ENCODE data around the gene DGKB.

Gene DGKB

DNA sequence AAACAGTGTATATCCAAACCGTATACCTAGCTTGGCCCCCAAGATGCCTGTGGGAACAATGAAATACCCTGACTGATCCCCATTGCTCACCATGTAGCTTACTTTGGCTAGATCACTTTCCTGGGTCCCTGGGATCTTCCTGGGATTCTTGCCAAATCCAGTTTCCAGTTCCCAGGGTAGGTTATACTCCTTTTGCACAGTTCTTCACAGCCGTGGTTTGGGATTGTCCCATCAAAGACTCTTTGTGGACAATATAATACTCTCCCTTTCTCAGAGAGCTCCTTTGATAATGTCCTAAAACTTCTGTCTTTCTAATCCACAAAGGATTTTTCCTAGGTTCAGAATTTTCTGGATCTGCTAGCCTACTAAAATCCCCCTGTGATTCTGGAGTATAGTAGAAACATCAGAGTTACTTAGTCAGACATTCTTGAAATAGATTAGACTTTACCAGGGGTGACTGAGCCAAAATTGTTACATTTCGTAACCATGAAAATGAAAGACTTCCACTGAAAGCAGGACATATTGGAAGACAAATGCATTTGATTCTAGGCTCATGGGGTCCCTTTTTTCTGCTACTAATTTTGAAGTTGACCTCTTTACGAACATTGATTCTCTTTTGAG, 524.8 kb downstream of the DGKB start:
- H3K27me3 ChIP-seq (ENCODE audit: low read depth, low read length) = no peaks in the 10 kb centered on the region
- H3K4me3 ChIP-seq (ENCODE audit: low read depth in 1 of 2, low read length in 2 of 2) = no peak overlapping the region
- no peaks in the 10 kb centered on the region for H3K36me3 ChIP-seq (ENCODE audit: control insufficient read depth in 1 of 2, insufficient read depth in 2 of 2, low read length in 2 of 2)
- H3K4me1 ChIP-seq (ENCODE audit: control insufficient read depth in 1 of 2, insufficient read depth in 2 of 2, low read length in 2 of 2) = no peaks in the 10 kb centered on the region
- H3K9me3 ChIP-seq (ENCODE audit: control insufficient read depth in 1 of 2, low read length in 2 of 2) = no peaks in the 10 kb centered on the region
- no peak overlapping the region for H3K27ac ChIP-seq (ENCODE audit: low read length)

GRCh38 chr7:14376711-14377110, 525.8 kb downstream of the DGKB start:
- no peaks in the 10 kb centered on the region for H3K4me1 ChIP-seq (ENCODE audit: control insufficient read depth in 1 of 2, insufficient read depth in 2 of 2, low read length in 2 of 2)

GRCh38 chr7:14375998-14376397, 526.6 kb downstream of the DGKB start:
- Histone ChIP-seq H3K9me3 (ENCODE audit: control insufficient read depth in 1 of 2, low read length in 2 of 2) (no peaks in the 10 kb centered on the region), H3K4me1 (ENCODE audit: control insufficient read depth in 1 of 2, insufficient read depth in 2 of 2, low read length in 2 of 2) (no peaks in the 10 kb centered on the region), H3K27me3 (ENCODE audit: low read depth, low read length) (no peaks in the 10 kb centered on the region), H3K27ac (ENCODE audit: low read length) (no peak overlapping the region), H3K4me3 (ENCODE audit: low read depth in 1 of 2, low read length in 2 of 2) (no peak overlapping the region), H3K36me3 (ENCODE audit: control insufficient read depth in 1 of 2, insufficient read depth in 2 of 2, low read length in 2 of 2) (no peaks in the 10 kb centered on the region)

More at GRCh38 chr7:14376711-14377110, 525.8 kb downstream of the DGKB start:
- Histone ChIP-seq H3K4me3 (ENCODE audit: low read depth in 1 of 2, low read length in 2 of 2) (no peak overlapping the region), H3K9me3 (ENCODE audit: control insufficient read depth in 1 of 2, low read length in 2 of 2) (no peaks in the 10 kb centered on the region), H3K27me3 (ENCODE audit: low read depth, low read length) (no peaks in the 10 kb centered on the region), H3K27ac (ENCODE audit: low read length) (no peak overlapping the region), H3K36me3 (ENCODE audit: control insufficient read depth in 1 of 2, insufficient read depth in 2 of 2, low read length in 2 of 2) (no peaks in the 10 kb centered on the region)

DNA sequence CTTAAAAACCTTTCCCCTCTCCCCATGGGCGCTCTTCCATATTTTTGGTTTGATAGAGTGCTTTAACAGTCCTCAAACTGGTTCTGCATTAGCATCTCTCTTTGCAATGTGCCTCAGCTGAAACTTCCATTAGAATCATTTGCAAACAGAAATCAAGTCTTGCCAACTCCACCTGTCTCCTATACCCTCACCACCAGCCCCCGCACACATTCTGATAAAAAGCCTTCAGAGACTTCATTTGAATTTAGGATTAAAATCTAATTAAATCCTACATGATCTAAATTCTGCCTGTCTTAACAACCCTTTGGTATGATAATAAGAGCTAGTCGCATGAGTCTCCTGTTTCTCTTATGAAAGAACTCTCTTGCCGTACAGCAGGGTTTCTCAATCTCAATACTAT, 528.2 kb downstream of the DGKB start:
- Histone ChIP-seq H3K27ac (ENCODE audit: low read length) (no peak overlapping the region), H3K4me1 (ENCODE audit: control insufficient read depth in 1 of 2, insufficient read depth in 2 of 2, low read length in 2 of 2) (no peaks in the 10 kb centered on the region), H3K4me3 (ENCODE audit: low read depth in 1 of 2, low read length in 2 of 2) (no peak overlapping the region), H3K27me3 (ENCODE audit: low read depth, low read length) (no peaks in the 10 kb centered on the region), H3K9me3 (ENCODE audit: control insufficient read depth in 1 of 2, low read length in 2 of 2) (no peaks in the 10 kb centered on the region), H3K36me3 (ENCODE audit: control insufficient read depth in 1 of 2, insufficient read depth in 2 of 2, low read length in 2 of 2) (no peaks in the 10 kb centered on the region)

DNA sequence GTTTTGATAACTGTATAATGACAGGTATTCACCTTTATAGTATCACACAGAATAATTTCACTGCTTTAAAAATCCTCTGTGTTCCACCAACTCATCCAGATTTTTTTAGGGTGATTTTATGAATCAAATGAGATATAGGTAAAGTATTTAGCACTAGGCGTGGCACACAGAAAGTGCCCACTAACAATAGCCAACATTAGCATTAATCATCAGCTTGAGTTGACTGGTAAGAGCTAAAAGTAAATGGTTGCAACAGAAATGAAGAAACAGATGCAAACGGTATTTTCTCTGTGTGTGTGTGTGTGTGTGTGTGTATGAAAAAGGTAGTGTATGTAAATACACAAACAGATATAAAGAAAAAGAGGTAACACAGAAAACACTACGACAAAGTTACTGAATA, 534.3 kb downstream of the DGKB start:
- H3K4me1 ChIP-seq (ENCODE audit: control insufficient read depth in 1 of 2, insufficient read depth in 2 of 2, low read length in 2 of 2) = no peaks in the 10 kb centered on the region
- H3K36me3 ChIP-seq (ENCODE audit: control insufficient read depth in 1 of 2, insufficient read depth in 2 of 2, low read length in 2 of 2) = no peaks in the 10 kb centered on the region
- no peak overlapping the region for H3K4me3 ChIP-seq (ENCODE audit: low read depth in 1 of 2, low read length in 2 of 2)

DNA sequence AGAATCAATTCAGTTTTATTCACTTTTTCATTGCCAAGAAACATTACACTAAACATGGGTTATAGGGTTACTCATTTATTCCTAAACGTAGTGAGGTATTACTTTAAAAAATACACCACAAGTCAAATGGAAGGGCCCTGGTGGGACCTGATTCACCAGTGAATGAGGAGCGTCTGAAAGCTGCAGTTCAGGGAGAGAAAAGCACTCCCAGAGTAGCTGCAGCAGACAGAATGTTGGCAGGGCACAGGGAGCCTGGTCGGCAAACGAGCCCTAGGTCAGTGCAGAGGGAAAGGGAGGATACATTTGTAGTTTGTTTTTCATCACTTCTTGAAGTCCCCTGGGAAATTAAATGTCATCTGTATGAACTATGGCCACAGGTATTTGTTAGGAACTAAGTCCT, 551.4 kb downstream of the DGKB start:
- H3K27me3 ChIP-seq (ENCODE audit: low read depth, low read length) = no peaks in the 10 kb centered on the region
- H3K9me3 ChIP-seq (ENCODE audit: control insufficient read depth in 1 of 2, low read length in 2 of 2) = no peaks in the 10 kb centered on the region
- H3K36me3 ChIP-seq (ENCODE audit: control insufficient read depth in 1 of 2, insufficient read depth in 2 of 2, low read length in 2 of 2) = no peaks in the 10 kb centered on the region
- no peak overlapping the region for H3K27ac ChIP-seq (ENCODE audit: low read length)
- no peaks in the 10 kb centered on the region for H3K4me1 ChIP-seq (ENCODE audit: control insufficient read depth in 1 of 2, insufficient read depth in 2 of 2, low read length in 2 of 2)
- no peak overlapping the region for H3K4me3 ChIP-seq (ENCODE audit: low read depth in 1 of 2, low read length in 2 of 2)

More for the DNA sequence above, 534.3 kb downstream of the DGKB start:
- Histone ChIP-seq H3K9me3 (ENCODE audit: control insufficient read depth in 1 of 2, low read length in 2 of 2) (no peaks in the 10 kb centered on the region), H3K27me3 (ENCODE audit: low read depth, low read length) (no peaks in the 10 kb centered on the region), H3K27ac (ENCODE audit: low read length) (no peak overlapping the region)

DNA sequence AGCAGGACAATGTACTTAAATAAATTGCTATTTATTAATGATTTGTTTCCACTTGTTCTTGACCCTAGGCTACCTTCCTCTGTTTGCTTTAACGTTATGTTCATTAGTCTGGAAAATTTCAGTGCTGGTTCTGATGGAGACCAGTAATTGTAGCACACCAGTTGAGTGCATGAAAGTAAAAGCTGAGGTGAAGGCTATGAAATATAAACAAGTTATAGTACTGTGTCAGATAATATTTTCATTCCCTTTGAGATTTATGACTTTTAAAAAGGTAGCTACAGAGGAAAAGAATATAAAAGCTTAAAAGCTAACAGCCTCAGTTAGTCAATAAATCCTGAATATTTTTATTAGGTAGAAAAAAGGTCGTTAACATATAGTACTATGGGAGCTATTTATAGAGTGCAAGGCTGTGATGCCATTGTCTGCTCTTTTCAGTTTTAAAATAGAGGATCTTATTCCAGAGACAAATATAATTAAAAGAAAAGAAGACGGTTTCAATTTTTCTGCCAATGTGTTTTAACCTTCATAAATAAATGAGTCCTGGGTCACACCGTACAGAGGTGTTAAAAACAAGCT, 561.3 kb downstream of the DGKB start:
- Histone ChIP-seq H3K4me1 (ENCODE audit: control insufficient read depth in 1 of 2, insufficient read depth in 2 of 2, low read length in 2 of 2) (peaks cover 0 to 13% of the 10 kb centered on the region in 2 donors), H3K36me3 (ENCODE audit: control insufficient read depth in 1 of 2, insufficient read depth in 2 of 2, low read length in 2 of 2) (no peaks in the 10 kb centered on the region), H3K27ac (ENCODE audit: low read length) (no peak overlapping the region), H3K4me3 (ENCODE audit: low read depth in 1 of 2, low read length in 2 of 2) (no peak overlapping the region), H3K9me3 (ENCODE audit: control insufficient read depth in 1 of 2, low read length in 2 of 2) (no peaks in the 10 kb centered on the region), H3K27me3 (ENCODE audit: low read depth, low read length) (no peaks in the 10 kb centered on the region)

- Histone ChIP-seq H3K4me1 (ENCODE audit: control insufficient read depth in 1 of 2, insufficient read depth in 2 of 2, low read length in 2 of 2) (peaks cover 0 to 13% of the 10 kb centered on the region in 2 donors), H3K9me3 (ENCODE audit: control insufficient read depth in 1 of 2, low read length in 2 of 2) (no peaks in the 10 kb centered on the region), H3K36me3 (ENCODE audit: control insufficient read depth in 1 of 2, insufficient read depth in 2 of 2, low read length in 2 of 2) (no peaks in the 10 kb centered on the region), H3K27ac (ENCODE audit: low read length) (no peak overlapping the region), H3K4me3 (ENCODE audit: low read depth in 1 of 2, low read length in 2 of 2) (no peak overlapping the region), H3K27me3 (ENCODE audit: low read depth, low read length) (no peaks in the 10 kb centered on the region)
Measured at GRCh38 chr7:14340393-14341074, 562.0 kb downstream of the DGKB start.

DNA sequence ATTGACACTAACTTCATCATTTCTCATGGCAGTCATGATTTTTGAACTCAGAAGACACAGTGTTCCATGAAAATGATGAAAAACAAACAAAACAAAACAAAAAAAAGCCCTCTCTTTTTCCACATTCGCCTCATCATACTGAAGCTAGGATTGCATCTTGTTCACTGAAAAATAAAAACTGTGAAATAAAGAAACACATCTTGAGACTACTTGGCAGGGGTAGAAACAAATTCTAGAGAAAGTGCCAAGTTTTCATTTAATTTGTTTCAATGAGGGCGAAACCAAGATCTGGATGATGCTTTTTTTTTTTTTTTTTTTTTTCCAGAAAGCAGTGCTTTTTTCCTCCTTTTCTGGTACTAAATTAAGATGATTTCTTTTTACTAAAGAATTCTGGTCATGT, 562.7 kb downstream of the DGKB start:
- no peaks in the 10 kb centered on the region for H3K36me3 ChIP-seq (ENCODE audit: control insufficient read depth in 1 of 2, insufficient read depth in 2 of 2, low read length in 2 of 2)
- H3K4me3 ChIP-seq (ENCODE audit: low read depth in 1 of 2, low read length in 2 of 2) = no peak overlapping the region
- H3K27me3 ChIP-seq (ENCODE audit: low read depth, low read length) = no peaks in the 10 kb centered on the region
- H3K4me1 ChIP-seq (ENCODE audit: control insufficient read depth in 1 of 2, insufficient read depth in 2 of 2, low read length in 2 of 2) = peaks cover 0 to 13% of the 10 kb centered on the region in 2 donors
- no peaks in the 10 kb centered on the region for H3K9me3 ChIP-seq (ENCODE audit: control insufficient read depth in 1 of 2, low read length in 2 of 2)
- H3K27ac ChIP-seq (ENCODE audit: low read length) = no peak overlapping the region

DNA sequence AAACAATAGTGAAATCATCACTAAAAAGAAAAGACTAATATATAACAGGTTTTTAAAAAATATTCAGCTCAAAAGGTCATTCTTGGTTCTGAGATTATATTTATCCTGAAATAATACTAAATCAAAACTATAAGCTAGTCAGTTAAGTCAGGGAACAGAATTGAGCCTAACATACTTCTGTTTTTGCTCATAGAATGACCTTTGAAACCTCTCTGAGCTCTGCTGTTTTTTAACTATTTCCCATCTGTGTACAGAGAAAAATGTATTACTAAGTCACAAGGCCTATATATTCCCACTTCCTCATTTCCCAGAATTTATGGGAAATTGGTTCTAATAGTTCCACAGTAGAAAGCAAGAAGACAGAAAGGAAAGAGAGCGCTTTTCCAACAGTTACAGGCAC, 566.3 kb downstream of the DGKB start:
- Histone ChIP-seq H3K27me3 (ENCODE audit: low read depth, low read length) (no peaks in the 10 kb centered on the region), H3K4me3 (ENCODE audit: low read depth in 1 of 2, low read length in 2 of 2) (no peak overlapping the region), H3K36me3 (ENCODE audit: control insufficient read depth in 1 of 2, insufficient read depth in 2 of 2, low read length in 2 of 2) (no peaks in the 10 kb centered on the region)

DNA sequence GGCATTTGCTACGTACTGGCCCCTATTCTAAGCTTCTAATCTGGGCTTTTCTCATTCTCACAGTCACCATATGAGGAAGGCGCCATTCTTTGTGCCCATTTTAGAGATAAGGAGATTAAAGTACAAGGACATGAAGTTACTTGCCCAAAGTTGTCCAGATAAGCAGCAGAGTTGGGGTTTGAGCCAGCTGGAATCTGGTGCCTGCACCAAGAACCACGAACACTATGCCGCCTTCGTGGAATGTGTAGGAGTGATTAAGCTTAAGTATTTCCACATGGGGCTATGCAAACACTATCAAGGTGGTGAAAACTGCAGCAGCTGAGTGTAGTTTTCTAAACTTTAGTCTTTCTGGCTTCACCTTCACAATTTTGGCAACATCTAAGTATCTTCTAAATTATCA, 570.4 kb downstream of the DGKB start:
- Histone ChIP-seq H3K27me3 (ENCODE audit: low read depth, low read length) (no peaks in the 10 kb centered on the region), H3K27ac (ENCODE audit: low read length) (no peak overlapping the region), H3K9me3 (ENCODE audit: control insufficient read depth in 1 of 2, low read length in 2 of 2) (no peaks in the 10 kb centered on the region), H3K36me3 (ENCODE audit: control insufficient read depth in 1 of 2, insufficient read depth in 2 of 2, low read length in 2 of 2) (no peaks in the 10 kb centered on the region), H3K4me1 (ENCODE audit: control insufficient read depth in 1 of 2, insufficient read depth in 2 of 2, low read length in 2 of 2) (no peaks in the 10 kb centered on the region), H3K4me3 (ENCODE audit: low read depth in 1 of 2, low read length in 2 of 2) (no peak overlapping the region)

More for the DNA sequence above, 566.3 kb downstream of the DGKB start:
- H3K4me1 ChIP-seq (ENCODE audit: control insufficient read depth in 1 of 2, insufficient read depth in 2 of 2, low read length in 2 of 2) = peaks cover 0 to 13% of the 10 kb centered on the region in 2 donors
- H3K9me3 ChIP-seq (ENCODE audit: control insufficient read depth in 1 of 2, low read length in 2 of 2) = no peaks in the 10 kb centered on the region
- no peak overlapping the region for H3K27ac ChIP-seq (ENCODE audit: low read length)

Measured in muscle layer of duodenum (tissue), 2 donors.